HG03280 (cell line): ENCODE data around the gene LRP1B.

Experiments
- ATAC-seq: cut with Tn5 transposase; IDR thresholded peaks from one replicate; pipeline ENCODE4 v1.9.1; 2021; ENCODE audit warnings: mild to moderate bottlenecking, moderate library complexity; ENCODE audit not compliant: unreplicated experiment

The LRP1B gene

GRCh38 chr2:141065042-141065441, 1065.8 kb downstream of the LRP1B start:
- no peak for ATAC-seq

- no peak for ATAC-seq
Observed at GRCh38 chr2:141063406-141063805, 1067.4 kb downstream of the LRP1B start.

DNA sequence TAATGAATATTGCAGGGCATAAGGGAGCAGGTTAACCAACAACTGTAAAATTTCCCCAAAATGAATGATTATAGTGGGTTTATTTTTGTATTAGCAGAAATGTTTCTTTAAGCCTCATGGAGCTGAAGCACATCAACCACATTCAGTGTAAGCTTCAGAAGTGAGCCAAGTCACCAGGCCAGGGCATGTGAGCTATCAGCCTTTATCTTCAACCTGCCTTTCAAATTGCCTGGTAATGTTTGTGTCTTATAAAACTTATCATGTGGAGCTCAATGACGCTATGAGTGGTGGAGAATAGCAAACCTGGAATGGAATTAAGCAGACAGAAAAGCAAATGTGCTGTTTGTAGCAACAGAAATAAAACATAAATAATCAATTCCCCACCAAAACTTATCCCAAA, 1068.4 kb downstream of the LRP1B start:
- ATAC-seq: no peak

- ATAC-seq: no peak
Observed at GRCh38 chr2:141062031-141062430, 1068.8 kb downstream of the LRP1B start.

GRCh38 chr2:141058556-141058955, 1072.3 kb downstream of the LRP1B start:
- ATAC-seq: no peak

GRCh38 chr2:141055531-141055930, 1075.3 kb downstream of the LRP1B start:
- ATAC-seq: no peak

DNA sequence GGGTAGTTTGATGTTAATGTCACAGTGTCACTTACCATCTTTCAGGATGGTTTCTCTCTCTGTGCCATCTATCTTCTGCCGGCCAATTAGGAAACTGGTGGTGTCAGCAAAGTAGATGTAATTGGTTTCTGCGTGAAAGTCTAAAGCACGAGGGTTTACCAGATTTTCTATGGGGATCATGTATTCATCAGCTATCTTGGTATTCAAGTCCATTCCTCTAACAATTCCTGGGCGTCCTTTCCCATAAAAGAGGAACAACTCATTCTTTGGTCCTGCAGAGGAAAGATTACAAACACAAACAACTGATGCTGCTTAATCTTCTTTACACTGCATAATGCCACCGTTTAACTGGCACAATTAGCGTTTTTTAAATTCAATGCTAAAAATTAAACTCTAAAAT, 1081.9 kb downstream of the LRP1B start:
- no peak for ATAC-seq

DNA sequence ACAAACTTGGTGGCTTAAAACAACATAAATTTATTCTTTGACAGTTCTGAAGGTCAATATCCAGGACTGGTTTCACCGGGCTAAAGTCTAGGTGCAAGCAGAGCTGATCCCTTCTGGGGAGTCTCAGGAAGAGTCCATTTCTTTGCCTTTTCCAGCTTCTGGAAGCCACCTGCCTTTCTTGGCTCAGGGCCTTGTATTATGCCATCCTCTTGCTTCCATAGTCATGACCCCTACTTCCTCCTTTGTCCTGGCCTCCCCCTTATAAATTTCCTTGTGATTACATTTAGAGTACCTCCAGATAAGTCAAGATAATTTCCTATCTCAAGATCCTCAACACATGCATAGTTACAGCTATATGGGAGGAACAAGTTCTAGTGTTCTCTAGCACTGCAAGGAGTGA, 1089.5 kb downstream of the LRP1B start:
- ATAC-seq: no peak

DNA sequence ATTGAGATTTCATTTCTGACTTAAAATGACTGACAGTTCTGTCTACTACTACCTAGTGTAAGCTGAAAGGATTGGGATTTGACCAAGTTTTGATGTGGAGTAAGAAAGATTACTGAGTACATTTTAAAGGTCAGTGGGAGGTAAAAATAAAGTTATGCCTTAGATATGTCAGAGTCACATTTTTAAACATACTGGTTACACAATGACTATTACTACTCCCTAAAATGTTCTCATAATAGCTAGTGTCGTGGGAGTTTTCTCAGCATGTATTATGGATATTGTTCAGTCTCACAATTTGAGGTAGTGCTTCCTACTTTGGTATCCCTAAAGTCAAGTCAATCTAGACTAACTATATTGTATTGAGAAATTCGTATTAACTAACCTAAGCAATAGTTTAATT, 1092.5 kb downstream of the LRP1B start:
- no peak for ATAC-seq

GRCh38 chr2:141037361-141037760, 1093.5 kb downstream of the LRP1B start:
- no peak for ATAC-seq

GRCh38 chr2:141035846-141036420, 1094.9 kb downstream of the LRP1B start:
- ATAC-seq: no peak

- ATAC-seq: no peak
Observed at GRCh38 chr2:141029428-141030078, 1101.3 kb downstream of the LRP1B start.

DNA sequence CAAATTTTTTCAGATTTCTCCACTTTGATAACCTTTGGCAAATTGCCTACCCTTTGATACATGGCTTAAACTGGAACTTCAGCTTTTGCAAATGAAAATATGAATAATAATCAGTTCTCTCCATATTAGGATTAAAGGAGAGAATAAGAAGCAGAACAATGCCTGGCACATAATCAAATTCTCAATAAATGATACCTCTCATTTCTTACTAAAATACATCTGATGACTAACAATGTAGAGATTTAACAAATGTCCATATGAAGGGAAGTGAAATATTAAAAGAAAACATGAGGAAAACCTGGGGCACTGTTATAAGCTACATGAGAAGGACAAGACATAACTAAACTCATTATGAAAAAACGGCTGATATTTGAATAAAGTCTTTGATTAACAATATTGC, 1103.6 kb downstream of the LRP1B start:
- ATAC-seq: no peak

DNA sequence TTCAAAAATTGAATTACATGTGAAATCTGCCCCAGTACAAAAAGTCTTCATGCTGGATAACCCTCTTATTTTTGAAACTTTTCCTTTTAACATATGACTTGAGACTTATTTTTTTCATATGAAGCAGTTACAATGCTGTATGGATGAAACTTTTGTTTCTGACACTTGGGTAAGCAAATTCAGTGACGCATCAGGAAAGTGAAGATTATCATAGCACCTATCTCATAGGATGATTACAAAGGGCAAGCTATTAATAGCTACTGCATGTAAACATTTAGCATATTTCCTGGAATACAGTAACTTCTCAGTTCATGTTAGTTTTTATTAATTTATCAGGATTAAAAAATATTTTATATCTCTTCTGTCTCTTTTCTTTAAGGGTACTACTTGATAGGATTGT, 1109.2 kb downstream of the LRP1B start:
- no peak for ATAC-seq

- ATAC-seq: no peak
Observed at GRCh38 chr2:141021109-141021508, 1109.7 kb downstream of the LRP1B start.

DNA sequence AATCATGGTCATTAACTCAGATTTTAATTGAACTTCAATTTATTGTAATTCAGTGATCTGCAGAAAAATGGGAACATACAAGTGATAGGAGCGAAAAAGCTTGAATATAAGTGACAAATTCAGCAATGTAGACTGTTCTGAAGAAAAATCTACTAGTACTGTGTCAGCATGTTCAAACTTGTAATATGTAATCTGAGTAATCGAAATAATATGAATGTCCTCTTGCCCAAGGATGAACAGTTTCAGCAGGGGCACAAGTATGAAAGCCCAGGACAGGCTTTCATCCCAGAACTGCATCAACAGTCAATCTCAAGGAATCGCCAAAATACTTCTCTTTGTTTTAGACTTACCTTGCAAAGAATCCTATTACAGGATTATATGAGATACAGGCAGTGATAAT, 1110.5 kb downstream of the LRP1B start:
- no peak for ATAC-seq

DNA sequence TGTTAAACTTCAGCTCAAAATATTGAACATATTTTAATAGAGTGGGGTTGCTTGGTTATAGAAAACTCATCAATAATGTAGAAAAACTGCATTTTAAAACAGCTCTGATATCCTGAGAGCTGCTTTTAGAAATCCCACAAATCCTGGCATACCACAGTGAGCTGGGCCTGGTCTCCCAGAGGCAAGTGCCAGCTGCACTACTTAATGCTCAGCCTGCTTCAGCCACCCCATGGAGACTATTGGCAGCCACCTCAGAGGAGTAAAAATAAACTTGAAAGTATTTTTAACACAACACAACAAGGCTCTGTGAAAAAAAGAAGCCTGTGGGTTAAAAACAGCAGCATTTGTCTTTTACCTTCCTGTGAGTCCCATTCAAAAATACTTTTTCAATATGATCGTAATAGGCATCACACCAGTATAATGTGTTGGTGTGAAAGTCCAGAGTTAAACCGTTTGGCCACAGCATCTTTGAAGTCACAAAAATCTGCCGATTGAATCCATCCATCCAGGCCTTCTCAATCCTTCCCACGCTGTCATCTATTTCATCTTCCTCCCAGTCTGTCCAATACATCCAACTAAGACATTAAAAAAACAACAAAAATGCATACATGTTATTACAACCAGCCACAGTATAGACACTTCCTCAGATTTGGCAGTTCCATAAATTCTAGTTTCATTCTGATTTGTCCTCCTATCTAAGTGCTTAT, 1115.3 kb downstream of the LRP1B start:
- no peak for ATAC-seq

DNA sequence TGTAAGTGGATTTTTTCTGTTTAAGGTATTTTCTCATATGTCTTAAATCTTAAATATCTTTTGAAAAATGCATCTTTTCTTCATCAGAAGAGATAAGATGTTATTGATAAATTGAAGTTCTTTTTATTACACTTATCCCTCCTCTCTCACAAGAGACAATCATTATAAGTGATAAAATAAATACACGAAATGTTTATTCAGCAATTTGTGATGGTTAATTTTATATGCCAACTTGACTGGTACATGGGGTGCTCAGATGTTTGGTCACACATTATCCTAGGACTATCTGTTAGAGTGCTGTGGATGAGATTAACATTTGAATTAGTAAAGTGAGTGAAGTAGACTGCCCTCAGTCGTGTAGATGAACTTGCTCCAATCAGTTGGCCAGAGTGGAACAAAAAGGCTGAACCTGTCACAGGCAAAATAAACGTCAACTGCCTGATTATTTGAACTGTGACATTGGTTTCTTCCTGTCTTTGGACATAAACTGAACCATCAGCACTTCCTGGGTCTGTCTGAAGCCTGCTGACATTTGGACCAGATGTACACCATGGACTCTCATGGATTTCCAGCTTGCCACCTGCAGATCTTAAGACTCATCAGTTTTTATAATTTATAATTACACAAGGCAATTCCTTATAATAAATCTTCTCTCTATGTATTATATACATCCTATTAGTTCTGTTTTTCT, 1126.7 kb downstream of the LRP1B start:
- no peak for ATAC-seq

DNA sequence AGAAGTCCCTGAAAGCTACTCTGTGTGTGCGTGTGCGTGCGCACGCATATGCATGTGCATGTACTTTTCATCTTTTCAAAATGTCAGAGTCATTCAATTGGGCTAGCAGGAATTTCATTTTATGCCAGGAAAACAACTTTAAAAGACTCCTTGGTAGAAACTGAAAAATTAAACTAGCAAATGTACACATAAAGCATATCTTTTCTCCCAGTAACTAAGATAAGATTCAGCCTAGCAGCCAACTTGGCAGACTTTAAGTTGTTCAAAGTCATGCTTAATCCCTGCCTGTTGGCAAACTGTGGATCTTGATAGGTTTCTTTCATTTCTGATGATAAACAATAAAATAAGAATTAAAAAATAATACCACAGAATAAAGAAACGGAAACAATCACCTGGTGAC, 1129.1 kb downstream of the LRP1B start:
- no peak for ATAC-seq

DNA sequence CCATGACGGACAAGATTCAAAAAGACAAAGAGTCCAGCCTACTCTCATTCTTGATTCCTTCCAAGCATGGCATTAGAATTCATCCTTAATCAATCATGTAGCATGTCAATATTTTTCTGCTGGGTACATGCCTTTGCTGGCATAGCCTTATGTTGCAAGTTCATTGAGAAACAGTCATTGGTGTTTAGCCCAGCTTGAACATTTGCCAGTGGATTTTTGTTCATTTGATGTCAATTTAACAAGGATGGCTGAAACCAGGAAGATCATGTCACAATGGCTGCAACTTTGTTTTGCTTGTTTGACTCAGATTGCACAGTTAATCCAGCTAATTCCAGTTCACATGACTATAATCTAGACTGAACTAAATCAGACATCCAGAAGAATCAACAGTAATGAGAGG, 1132.2 kb downstream of the LRP1B start:
- no peak for ATAC-seq

DNA sequence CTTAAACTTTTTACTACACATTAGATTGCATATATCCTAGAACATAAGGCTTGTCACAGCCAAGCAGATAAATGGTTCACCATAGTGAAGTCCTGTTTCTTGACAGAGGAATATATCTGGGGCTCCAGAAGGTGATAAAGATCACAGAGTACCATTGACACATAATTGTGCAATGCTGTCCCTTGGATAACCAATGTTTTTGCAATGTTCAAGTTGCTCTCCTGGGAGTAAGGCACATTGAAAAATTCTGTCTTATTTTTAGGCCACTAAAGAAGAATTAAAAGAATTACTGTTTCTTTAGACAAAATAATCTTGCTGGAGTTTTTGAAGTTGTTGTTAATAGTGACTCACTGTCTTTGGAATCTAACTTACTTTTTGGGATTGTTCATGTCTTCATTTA, 1132.8 kb downstream of the LRP1B start:
- ATAC-seq: no peak

DNA sequence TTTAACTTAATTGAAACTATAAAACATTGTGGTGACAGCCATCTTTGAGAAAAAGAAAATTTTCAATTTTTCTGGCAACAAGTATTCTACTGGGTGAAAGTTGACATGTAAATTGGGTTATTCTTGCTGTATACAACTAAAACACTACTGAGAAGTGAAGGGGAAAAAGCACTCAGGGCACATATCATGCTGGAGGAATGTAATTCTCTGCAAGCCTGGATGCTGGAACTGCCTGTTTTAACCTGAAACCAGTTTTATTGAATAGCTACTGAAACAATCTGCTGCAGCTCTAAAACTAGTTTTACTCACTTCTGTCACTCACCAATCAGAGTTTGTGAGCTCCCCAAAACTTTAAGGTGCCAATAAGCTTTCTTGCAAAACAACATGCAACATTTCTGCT, 1136.0 kb downstream of the LRP1B start:
- no peak for ATAC-seq
